ENCODE results near the gene VGLL4. TPM values are rescaled to one million over a fixed set of nuclear protein-coding genes. Genes with fewer than 3 reads are reported as not detected.

VGLL4 gene
- polyA plus RNA-seq, 1 donor from 2014 or later, result 113 TPM

GRCh38 chr3:11549580-11550140 is 94.1 kb downstream of the VGLL4 start:
- H3K4me2 ChIP-seq (ENCODE audit: low read length), result no peak overlapping the region
- H3K4me3 ChIP-seq (ENCODE audit: low read length), result no peak overlapping the region
- no peaks in the 10 kb centered on the region for H3K27me3 ChIP-seq (ENCODE audit: insufficient read depth, low read depth, low read length)
- H2AFZ ChIP-seq (ENCODE audit: low read depth, low read length), result no peak overlapping the region
- H3K9me2 ChIP-seq (ENCODE audit: insufficient read depth, low read length), result no peaks in the 10 kb centered on the region
- H3K9me3 ChIP-seq (ENCODE audit: low read length), result no peaks in the 10 kb centered on the region
- H3K36me3 ChIP-seq (ENCODE audit: insufficient read depth, low read length), result no peaks in the 10 kb centered on the region
- H3K27ac ChIP-seq (ENCODE audit: low read length), result no peak overlapping the region
- no peaks in the 10 kb centered on the region for H3F3A ChIP-seq (ENCODE audit: insufficient read depth, low read length, poor library complexity, severe bottlenecking)
- H3K79me2 ChIP-seq (replicated peaks; ENCODE audit: insufficient read depth, low read length), result no peaks in the 10 kb centered on the region
- TF ChIP-seq CTCF (IDR thresholded peaks at IDR 0.05; ENCODE audit: poor library complexity, severe bottlenecking) (no peak), EP300 (conservative IDR thresholded peaks at IDR 0.05; ENCODE audit: poor library complexity, severe bottlenecking) (no peak), POLR2AphosphoS5 (IDR thresholded peaks at IDR 0.05) (no peak), SMC3 (conservative IDR thresholded peaks at IDR 0.05; ENCODE audit: poor library complexity) (no peak), MXI1 (conservative IDR thresholded peaks at IDR 0.05; ENCODE audit: poor library complexity, severe bottlenecking) (no peak), TAF1 (IDR thresholded peaks at IDR 0.05; ENCODE audit: low read depth) (no peak), EZH2 (IDR thresholded peaks at IDR 0.05; ENCODE audit: borderline replicate concordance, insufficient read depth, low read length, poor library complexity, severe bottlenecking) (no peak), RAD21 (conservative IDR thresholded peaks at IDR 0.05) (no peak), REST (IDR thresholded peaks at IDR 0.05; ENCODE audit: borderline replicate concordance) (no peak)
- no peak overlapping the region for H3K9ac ChIP-seq (ENCODE audit: low read length)
- H4K20me1 ChIP-seq (ENCODE audit: insufficient read depth), result no peaks in the 10 kb centered on the region

- Histone ChIP-seq H3F3A (ENCODE audit: insufficient read depth, low read length, poor library complexity, severe bottlenecking) (no peaks in the 10 kb centered on the region), H3K9me2 (ENCODE audit: insufficient read depth, low read length) (no peaks in the 10 kb centered on the region), H3K4me3 (ENCODE audit: low read length) (no peak overlapping the region), H3K27me3 (ENCODE audit: insufficient read depth, low read depth, low read length) (no peaks in the 10 kb centered on the region), H3K79me2 (replicated peaks; ENCODE audit: insufficient read depth, low read length) (no peaks in the 10 kb centered on the region), H3K9me3 (ENCODE audit: low read length) (no peaks in the 10 kb centered on the region), H3K4me2 (ENCODE audit: low read length) (no peak overlapping the region), H3K36me3 (ENCODE audit: insufficient read depth, low read length) (no peaks in the 10 kb centered on the region), H3K9ac (ENCODE audit: low read length) (no peak overlapping the region), H2AFZ (ENCODE audit: low read depth, low read length) (no peak overlapping the region), H3K27ac (ENCODE audit: low read length) (no peak overlapping the region), H4K20me1 (ENCODE audit: insufficient read depth) (no peaks in the 10 kb centered on the region)
- TF ChIP-seq SMC3 (conservative IDR thresholded peaks at IDR 0.05; ENCODE audit: poor library complexity) (no peak), MXI1 (conservative IDR thresholded peaks at IDR 0.05; ENCODE audit: poor library complexity, severe bottlenecking) (no peak), POLR2AphosphoS5 (IDR thresholded peaks at IDR 0.05) (no peak), EP300 (conservative IDR thresholded peaks at IDR 0.05; ENCODE audit: poor library complexity, severe bottlenecking) (no peak), TAF1 (IDR thresholded peaks at IDR 0.05; ENCODE audit: low read depth) (no peak), EZH2 (IDR thresholded peaks at IDR 0.05; ENCODE audit: borderline replicate concordance, insufficient read depth, low read length, poor library complexity, severe bottlenecking) (no peak), REST (IDR thresholded peaks at IDR 0.05; ENCODE audit: borderline replicate concordance) (no peak), RAD21 (conservative IDR thresholded peaks at IDR 0.05) (no peak), CTCF (IDR thresholded peaks at IDR 0.05; ENCODE audit: poor library complexity, severe bottlenecking) (no peak)
Measured at GRCh38 chr3:11548721-11549131, 95.0 kb downstream of the VGLL4 start.
